Erythroblast (primary cell): ENCODE data around the gene SNAP91.

Experiments used
- GATA1 ChIP-seq: IDR thresholded peaks from 2 replicates; pipeline ENCODE4 v1.6.1; 2011; ENCODE audit warnings: low read depth, mild to moderate bottlenecking, control low read depth, low read length, moderate library complexity
- POLR2A ChIP-seq: IDR thresholded peaks from 2 replicates; pipeline ENCODE4 v1.6.1; 2011; ENCODE audit warnings: mild to moderate bottlenecking, low read length

- no peak for TF ChIP-seq POLR2A
- TF ChIP-seq GATA1, result no peak
These were observed 172.8 kb downstream of the SNAP91 start for GRCh38 chr6:83536034-83536646.
